ENCODE measurements around the gene HMG20A. TPM values are rescaled to one million over a fixed set of nuclear protein-coding genes. Genes with fewer than 3 reads are reported as not detected.

HMG20A gene
- total RNA-seq, 1 experiment from 2014 or later: 60.2 TPM

GRCh38 chr15:77473328-77473727 lies 52.6 kb downstream of the HMG20A start:
- Histone ChIP-seq H3K18ac (ENCODE audit: insufficient read length, low read depth, low read length) (no peak overlapping the region), H4K5ac (ENCODE audit: insufficient read length, low read depth, low read length) (no peak overlapping the region), H2AK5ac (ENCODE audit: insufficient read length, low read length) (no peak overlapping the region), H3K9ac (ENCODE audit: extremely low read depth, insufficient read length, low read length) (no peak overlapping the region), H2BK15ac (ENCODE audit: low read depth, low read length) (no peak overlapping the region), H2BK120ac (ENCODE audit: low read depth, low read length, poor library complexity, severe bottlenecking) (no peak overlapping the region), H2BK20ac (ENCODE audit: low read depth, low read length, poor library complexity, severe bottlenecking) (no peak overlapping the region), H3T11ph (ENCODE audit: low read length) (no peak overlapping the region), H2BK5ac (ENCODE audit: insufficient read length, low read length) (no peak overlapping the region), H4K20me1 (ENCODE audit: control insufficient read depth, insufficient read depth, insufficient read length) (no peaks in the 10 kb centered on the region), H3K14ac (ENCODE audit: insufficient read depth, low read length) (no peak overlapping the region), H3K4ac (ENCODE audit: low read depth, low read length) (no peak overlapping the region), H4K91ac (ENCODE audit: insufficient read length, low read depth, low read length) (no peak overlapping the region), H4K8ac (replicated peaks; ENCODE audit: insufficient read length, low read depth, low read length) (no peak overlapping the region), H3K23ac (ENCODE audit: insufficient read length, low read depth, low read length) (no peak overlapping the region), H2BK12ac (ENCODE audit: insufficient read length, low read depth, low read length) (no peak overlapping the region), H3K56ac (ENCODE audit: insufficient read length, low read depth, low read length) (no peak overlapping the region), H3K4me2 (ENCODE audit: insufficient read depth, insufficient read length, low read length) (no peak overlapping the region), H3K9me3 (ENCODE audit: control insufficient read depth, low read depth, low read length) (no peaks in the 10 kb centered on the region), H3K4me1 (ENCODE audit: insufficient read depth, low read length) (peaks cover 4% of the 10 kb centered on the region; the same call in 1 of the 2 replicates), H3K27ac (ENCODE audit: insufficient read length, low read depth, low read length) (no peak overlapping the region), H3K23me2 (ENCODE audit: insufficient read length, low read depth, low read length, poor library complexity, severe bottlenecking) (no peaks in the 10 kb centered on the region), H3K79me2 (ENCODE audit: insufficient read depth, low read length) (no peaks in the 10 kb centered on the region), H3K79me1 (ENCODE audit: insufficient read depth, low read depth, low read length, poor library complexity, severe bottlenecking) (no peaks in the 10 kb centered on the region), H3K27me3 (ENCODE audit: insufficient read depth, low read length) (no peaks in the 10 kb centered on the region; the same call in 1 of the 2 replicates), H2AFZ (ENCODE audit: low read length) (no peak overlapping the region)
- H3K36me3 Mint-ChIP-seq (ENCODE audit: insufficient read depth in 1 of 3, low read depth in 3 of 3): peaks cover 19 to 56% (median 44%) of the 10 kb centered on the region in 3 experiments
- H3K9me3 Mint-ChIP-seq: peaks cover 0 to 4% of the 10 kb centered on the region in 2 experiments; a peak in 1 of 5 replicates
- no peak for DNase-seq
- TF ChIP-seq CTCF (conservative IDR thresholded peaks at IDR 0.05): no peak
- no peaks in the 10 kb centered on the region for H3K27me3 Mint-ChIP-seq (ENCODE audit: low read depth)
- H3K4me3 Mint-ChIP-seq: no peak overlapping the region
- no peak overlapping the region for H3K27ac Mint-ChIP-seq
- peaks cover 30 to 38% of the 10 kb centered on the region in 2 experiments for H3K4me1 Mint-ChIP-seq

All from H9 (cell line).